K562 (cell line): Measurements from ENCODE around the gene TSGA10IP. TPM values are rescaled to one million over a fixed set of nuclear protein-coding genes. Genes with fewer than 3 reads are reported as not detected.

Experiments used
- ATAC-seq: fragments of 200-7000 bp; cut with Tn5 transposase; 3 replicates; pipeline ENCODE4 v1.9.1; 2020; ENCODE audit warnings: moderate library complexity
- BruUV-seq: library from RNA; stranded (reverse); fragments of 400-500 nt; replicated peaks from 2 replicates; lab custom pipeline; 2021; lab: Mats Ljungman, UMichigan
- CTCF ChIA-PET: fragments of 300-600 bp; formaldehyde crosslinking; extraction: SDS; loops from one replicate; lab custom pipeline; 2021; ENCODE audit warnings: low intra/inter-chr PET ratio; lab: Yijun Ruan, JAX
- POLR2A ChIA-PET: fragments of 300-600, 350-650 bp; sonication (Branson Sonifier 250); formaldehyde crosslinking; extraction: SDS; loops from one replicate; lab custom pipeline; 2021; ENCODE audit warnings: antibody characterized with exemption, inconsistent platforms; lab: Yijun Ruan, JAX
- DNase-seq, 4 experiments: peaks; one replicate each; pipeline versions ENCODE4 v3.0.0 to v3.0.0-alpha.2; 2011 to 2018; ENCODE audit warnings: low spot score in 3 of 4, mixed read lengths in 3 of 4; ENCODE audit errors: extremely low read depth in 1 of 4
- FAIRE-seq: peaks from 2 replicates; lab custom pipeline; 2011; peaks lifted over from hg19 to GRCh38; lab: Jason Lieb, UNC
- H2AFZ ChIP-seq: 2 replicates; pipeline ENCODE4 v1.6.0; 2011; ENCODE audit warnings: low read depth, low read length, control low read depth, inconsistent platforms
- H3K27ac ChIP-seq: fragments of 200-600 bp; 3 replicates; pipeline ENCODE4 v1.8.0; 2011; ENCODE audit warnings: low read depth, mild to moderate bottlenecking, control low read depth, inconsistent platforms, low read length, moderate library complexity, mixed read lengths; ENCODE audit errors: extremely low read depth
- H3K27me3 ChIP-seq, 2 experiments: fragments of 300-600 bp in 1 of 2; 2 replicates in 1 of 2; 3 replicates in 1 of 2; pipeline versions ENCODE4 v1.6.0 to v1.8.0; 2011; ENCODE audit warnings: inconsistent platforms in 2 of 2, low read length in 2 of 2, mild to moderate bottlenecking in 1 of 2, mixed read lengths in 1 of 2, moderate library complexity in 1 of 2; ENCODE audit not compliant: control insufficient read depth in 2 of 2, insufficient read depth in 2 of 2
- H3K36me3 ChIP-seq: fragments of 300-600 bp; 3 replicates; pipeline ENCODE4 v1.8.0; 2011; ENCODE audit warnings: mild to moderate bottlenecking, low read length, inconsistent platforms; ENCODE audit not compliant: control insufficient read depth, insufficient read depth
- H3K4me1 ChIP-seq, 2 experiments: fragments of 200-600 bp in 1 of 2; replicated peaks in 1 of 2; 2 replicates in 1 of 2; 3 replicates in 1 of 2; pipeline versions ENCODE4 v1.5.1 to v1.8.0; 2011; ENCODE audit warnings: inconsistent platforms in 2 of 2, low read length in 2 of 2, mild to moderate bottlenecking in 1 of 2, mixed read lengths in 1 of 2, moderate library complexity in 1 of 2; ENCODE audit not compliant: control insufficient read depth in 2 of 2, insufficient read depth in 2 of 2
- H3K4me2 ChIP-seq: 2 replicates; pipeline ENCODE4 v1.6.1; 2011; ENCODE audit warnings: low read length, control low read depth, inconsistent platforms, mixed read lengths; ENCODE audit not compliant: insufficient read depth
- H3K4me3 ChIP-seq: fragments of 200-600 bp; sonication (generic), shearing (Covaris generic); 2 replicates; pipeline ENCODE4 v1.5.1; 2016; ENCODE audit warnings: control low read depth, inconsistent platforms
- H3K79me2 ChIP-seq: fragments of 200-600 bp; 3 replicates; pipeline ENCODE4 v1.8.0; 2011; ENCODE audit warnings: low read length, inconsistent platforms; ENCODE audit not compliant: control insufficient read depth, insufficient read depth
- H3K9ac ChIP-seq, 2 experiments: 2 replicates each; pipeline versions ENCODE4 v1.6.0 to v1.6.1; 2011; ENCODE audit warnings: low read depth in 2 of 2, low read length in 2 of 2, control low read depth in 1 of 2, inconsistent platforms in 1 of 2, mild to moderate bottlenecking in 1 of 2, mixed read lengths in 1 of 2; ENCODE audit not compliant: insufficient read depth in 1 of 2
- H3K9me1 ChIP-seq: one replicate; pipeline ENCODE4 v1.6.0; 2011; ENCODE audit warnings: inconsistent platforms, mild to moderate bottlenecking, low read length, moderate library complexity; ENCODE audit not compliant: control insufficient read depth, insufficient read depth
- H3K9me3 ChIP-seq: replicated peaks from 2 replicates; pipeline ENCODE4 v1.5.1; 2011; ENCODE audit warnings: low read depth, low read length, inconsistent platforms; ENCODE audit not compliant: control insufficient read depth, insufficient read depth
- H4K20me1 ChIP-seq: replicated peaks from 2 replicates; pipeline ENCODE4 v1.6.1; 2011; ENCODE audit warnings: low read length, inconsistent platforms, mixed read lengths; ENCODE audit not compliant: control insufficient read depth, insufficient read depth
- ADNP ChIP-seq: fragments of 200-800 bp; sonication (Bioruptor generic); IDR thresholded peaks from 2 replicates; pipeline ENCODE4 v1.6.1; 2016; ENCODE audit warnings: missing genetic modification characterization, missing compliant biosample characterization
- BCOR ChIP-seq: fragments of 450-650 bp; IDR thresholded peaks from 2 replicates; pipeline ENCODE4 v1.6.1; 2016
- HDAC2 ChIP-seq: fragments of 450-650 bp; IDR thresholded peaks from 2 replicates; pipeline ENCODE4 v1.6.1; 2016; ENCODE audit warnings: mild to moderate bottlenecking
- KDM1A ChIP-seq, 2 experiments: fragments of 450-650 bp; IDR thresholded peaks; 2 replicates each; pipeline ENCODE4 v1.6.1; 2016; ENCODE audit warnings: mild to moderate bottlenecking in 2 of 2
- NFIC ChIP-seq: fragments of 450-650 bp; IDR thresholded peaks from 2 replicates; pipeline ENCODE4 v1.6.1; 2017; ENCODE audit warnings: mild to moderate bottlenecking, inconsistent platforms
- NR2C1 ChIP-seq, 2 experiments: fragments of 450-650 bp; IDR thresholded peaks; 2 replicates each; pipeline ENCODE4 v1.6.1; 2017; ENCODE audit warnings: mild to moderate bottlenecking in 2 of 2, antibody characterized with exemption in 1 of 2, inconsistent platforms in 1 of 2, missing compliant biosample characterization in 1 of 2, missing genetic modification characterization in 1 of 2
- PTBP1 ChIP-seq: fragments of 200-400 bp; formaldehyde crosslinking; IDR thresholded peaks from 2 replicates; pipeline ENCODE4 v1.6.1; 2017; ENCODE audit warnings: low read depth, low read length
- RBM25 ChIP-seq: fragments of 200-400 bp; formaldehyde crosslinking; IDR thresholded peaks from 2 replicates; pipeline ENCODE4 v1.6.1; 2018; ENCODE audit warnings: low read length, low read depth, moderate library complexity; ENCODE audit not compliant: severe bottlenecking
- RCOR1 ChIP-seq, 2 experiments: IDR thresholded peaks; 2 replicates each; pipeline ENCODE4 v1.6.1; 2012; ENCODE audit warnings: low read depth in 2 of 2, low read length in 2 of 2, borderline replicate concordance in 1 of 2, improper control_type of control experiment in 1 of 2
- SMARCA5 ChIP-seq: fragments of 450-650 bp; IDR thresholded peaks from 2 replicates; pipeline ENCODE4 v1.6.1; 2016
- THRAP3 ChIP-seq: fragments of 450-650 bp; IDR thresholded peaks from 2 replicates; pipeline ENCODE4 v1.6.1; 2016; ENCODE audit warnings: mild to moderate bottlenecking, inconsistent platforms, borderline replicate concordance
- ZFP36 ChIP-seq: fragments of 150-350 bp; IDR thresholded peaks from 2 replicates; pipeline ENCODE4 v1.6.1; 2018; ENCODE audit warnings: low read length, low read depth; ENCODE audit not compliant: partially characterized antibody
- ZNF253 ChIP-seq: fragments of 250-450 bp; sonication (Bioruptor Pico); conservative IDR thresholded peaks from 2 replicates; pipeline ENCODE4 v1.6.1; 2021; ENCODE audit warnings: mild to moderate bottlenecking
- WGBS: fragments of 100-300 bp; shearing (Covaris generic); methylation state at CpG from one replicate; pipeline ENCODE4 v1.1.6; 2016; ENCODE audit warnings: low coverage, mixed read lengths; ENCODE audit not compliant: insufficient coverage; ENCODE audit errors: missing lambda C conversion rate; 5-methylcytosine and 5-hydroxymethylcytosine counted together
- in situ Hi-C: fragments of 300-500 bp; cut with MboI; formaldehyde crosslinking; loops from 4 replicates; pipeline ENCODE4 v1.15.0; 2018; ENCODE audit warnings: inconsistent platforms, mixed read lengths
- intact Hi-C: fragments of 100-400 bp; cut with micrococcal nuclease; formaldehyde crosslinking; loops from 2 replicates; pipeline ENCODE4 v1.14.2; 2022
- polyA plus RNA-seq, 8 experiments: library from polyadenylated mRNA; depleted of rRNA in 4 of 8; stranded (reverse) in 5 of 8; unstranded in 3 of 8; fragments of >200 nt; fragmentation: Nextera tagmentation in 2 of 8; fragmentation: Illumina TruSeq in 1 of 8; extraction: Ambion mirVana in 2 of 8; extraction: Trizol in 1 of 8; gene quantifications; 2 replicates each; pipeline versions ENCODE4 v1.2.1 to v1.2.3, GENCODE V29; 2011 to 2014; ENCODE audit warnings: inconsistent platforms in 1 of 8, missing spikeins in 1 of 8
- total RNA-seq, 7 experiments: library from RNA; depleted of rRNA in 6 of 7; stranded (reverse); fragments of >200 nt in 6 of 7; fragmentation: Illumina TruSeq in 2 of 7; extraction: Trizol in 2 of 7; gene quantifications; 2 replicates each; pipeline versions ENCODE4 v1.2.1 to v1.2.3, GENCODE V29; 2011 to 2021; ENCODE audit warnings: low replicate concordance in 1 of 7
- TF ChIP-seq, protein P1 (sequence below): fragments of 450-650 bp; IDR thresholded peaks from 2 replicates; pipeline ENCODE4 v1.6.1; 2018; ENCODE audit warnings: mild to moderate bottlenecking, low read depth; ENCODE audit not compliant: partially characterized antibody
- TF ChIP-seq, protein P2 (sequence below): fragments of 450-650 bp; IDR thresholded peaks from one replicate; pipeline ENCODE4 v1.6.1; 2018; ENCODE audit warnings: mild to moderate bottlenecking, moderate library complexity; ENCODE audit not compliant: partially characterized antibody

TSGA10IP gene
- total and polyA plus RNA-seq, 9 of the 15 experiments (the other 6 are each of a cell fraction or from before 2014, with no cell fraction given) = not detected

DNA sequence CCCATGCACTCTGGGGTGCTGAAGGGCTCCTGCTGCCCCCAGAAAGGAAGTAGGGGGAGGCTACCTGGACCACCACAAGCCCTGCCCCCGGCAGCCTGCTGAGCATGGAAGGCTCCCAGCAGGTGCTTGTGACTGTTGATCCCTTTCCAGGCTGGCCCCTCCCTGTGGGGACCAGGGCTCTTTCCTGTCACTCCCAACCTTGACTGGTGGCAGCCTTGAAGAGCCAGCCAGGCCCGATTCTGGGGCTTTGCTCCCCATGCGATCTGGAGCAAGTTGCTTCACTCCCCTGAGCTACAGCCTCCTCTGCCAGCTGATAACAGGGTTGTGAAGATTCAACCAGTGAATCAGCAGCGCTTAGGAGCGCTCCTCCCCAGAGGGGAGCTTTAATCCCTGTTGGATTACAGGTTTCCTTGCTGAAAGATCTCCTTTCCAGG lies 61.9 kb downstream of the TSGA10IP start (continued):
- TF ChIP-seq, protein P1, sequence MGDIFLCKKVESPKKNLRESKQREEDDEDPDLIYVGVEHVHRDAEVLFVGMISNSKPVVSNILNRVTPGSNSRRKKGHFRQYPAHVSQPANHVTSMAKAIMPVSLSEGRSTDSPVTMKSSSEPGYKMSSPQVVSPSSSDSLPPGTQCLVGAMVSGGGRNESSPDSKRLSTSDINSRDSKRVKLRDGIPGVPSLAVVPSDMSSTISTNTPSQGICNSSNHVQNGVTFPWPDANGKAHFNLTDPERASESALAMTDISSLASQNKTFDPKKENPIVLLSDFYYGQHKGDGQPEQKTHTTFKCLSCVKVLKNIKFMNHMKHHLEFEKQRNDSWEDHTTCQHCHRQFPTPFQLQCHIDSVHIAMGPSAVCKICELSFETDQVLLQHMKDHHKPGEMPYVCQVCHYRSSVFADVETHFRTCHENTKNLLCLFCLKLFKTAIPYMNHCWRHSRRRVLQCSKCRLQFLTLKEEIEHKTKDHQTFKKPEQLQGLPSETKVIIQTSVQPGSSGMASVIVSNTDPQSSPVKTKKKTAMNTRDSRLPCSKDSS = no peak

DNA sequence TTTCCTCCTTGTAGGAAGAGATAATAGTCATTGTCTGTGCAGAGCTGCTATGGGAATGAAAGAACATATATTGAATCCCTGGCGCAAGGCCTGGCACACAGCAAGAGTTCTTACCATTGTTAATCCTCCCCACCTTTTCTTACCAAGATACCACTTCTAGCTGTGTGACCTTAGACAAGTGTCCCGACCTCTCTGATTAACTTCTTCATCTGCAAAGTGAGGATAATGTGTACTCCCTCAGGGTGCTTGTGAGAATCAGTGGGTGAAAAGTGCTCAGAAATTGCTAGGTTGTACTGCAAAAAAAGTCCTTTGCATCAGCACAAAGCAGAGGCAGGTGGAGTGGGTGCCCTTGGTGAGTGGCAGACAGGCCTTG lies 62.8 kb downstream of the TSGA10IP start:
- H3K9me1 ChIP-seq = no peaks in the 10 kb centered on the region
- BruUV-seq = no TSS peak
- H2AFZ ChIP-seq = no peak overlapping the region
- no peak overlapping the region for H3K27ac ChIP-seq
- H3K9me3 ChIP-seq = no peaks in the 10 kb centered on the region
- peaks cover 12% of the 10 kb centered on the region for H3K79me2 ChIP-seq
- H3K4me1 ChIP-seq = peaks cover 28 to 42% of the 10 kb centered on the region in 2 experiments
- 44% methylated on average over 2 of the region's 2 CpGs for WGBS
- intact Hi-C loops = no loop called here
- in situ Hi-C loops = no loop called here
- H3K4me2 ChIP-seq = no peak overlapping the region
- ChIA-PET CTCF (no interaction called here), POLR2A (interaction anchor here (1.2 to 3.3 kb wide), 5 partner anchors 9 to 150 kb away, joined by 3 to 13 read pairs (median 6); partner anchors contain the start of gene CFL1)
- no peak for ATAC-seq
- no peak overlapping the region for H3K4me3 ChIP-seq
- FAIRE-seq = no peak
- no peak overlapping the region; a peak in 1 of 4 replicates for H3K9ac ChIP-seq
- TF ChIP-seq, protein P2, sequence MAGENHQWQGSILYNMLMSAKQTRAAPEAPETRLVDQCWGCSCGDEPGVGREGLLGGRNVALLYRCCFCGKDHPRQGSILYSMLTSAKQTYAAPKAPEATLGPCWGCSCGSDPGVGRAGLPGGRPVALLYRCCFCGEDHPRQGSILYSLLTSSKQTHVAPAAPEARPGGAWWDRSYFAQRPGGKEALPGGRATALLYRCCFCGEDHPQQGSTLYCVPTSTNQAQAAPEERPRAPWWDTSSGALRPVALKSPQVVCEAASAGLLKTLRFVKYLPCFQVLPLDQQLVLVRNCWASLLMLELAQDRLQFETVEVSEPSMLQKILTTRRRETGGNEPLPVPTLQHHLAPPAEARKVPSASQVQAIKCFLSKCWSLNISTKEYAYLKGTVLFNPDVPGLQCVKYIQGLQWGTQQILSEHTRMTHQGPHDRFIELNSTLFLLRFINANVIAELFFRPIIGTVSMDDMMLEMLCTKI = no peak
- TF ChIP-seq NFIC = 0 out of 2 replicates have a peak, but pooled peaks have one; percentile 22
- TF ChIP-seq PTBP1 = 0 out of 2 replicates have a peak, but pooled peaks have one; percentile 47
- no peak for TF ChIP-seq ZNF253 (CRISPR knock-in tag)
- peak in 1 of 2 experiments; percentile 35; a peak in 1 of 4 replicates for TF ChIP-seq RCOR1 (IDR thresholded peaks at IDR 0.05; ENCODE audit: borderline replicate concordance in 1 of 2, low read depth in 2 of 2, low read length in 2 of 2)
- peak; percentile 82 for TF ChIP-seq ZFP36
- TF ChIP-seq ADNP = peak; percentile 62; the same call in 1 of the 2 replicates
- peak; percentile 82 for TF ChIP-seq SMARCA5
- peak; percentile 25; the same call in 1 of the 2 replicates for TF ChIP-seq HDAC2
- TF ChIP-seq RBM25 = peak; percentile 98
- peak; percentile 23; the same call in 1 of the 2 replicates for TF ChIP-seq NR2C1 (IDR thresholded peaks at IDR 0.05)
- TF ChIP-seq NR2C1 (tag; IDR thresholded peaks at IDR 0.05) = no peak
- TF ChIP-seq THRAP3 = no peak
- TF ChIP-seq BCOR = peak; percentile 97
- TF ChIP-seq KDM1A (IDR thresholded peaks at IDR 0.05) = peak; percentile 78 to 86
- TF ChIP-seq, all 486 proteins: peak for 11
- Histone ChIP-seq H3K36me3 (peaks cover 24% of the 10 kb centered on the region; the same call in 2 of the 3 replicates), H3K27me3 (no peaks in the 10 kb centered on the region), H4K20me1 (no peaks in the 10 kb centered on the region)
- DNase-seq = no peak
